Measurements from ENCODE around the gene KCNJ16. TPM values are rescaled to one million over a fixed set of nuclear protein-coding genes. Genes with fewer than 3 reads are reported as not detected.

The KCNJ16 gene
- polyA plus RNA-seq, 10 donors = 0.14 to 1.2 (median 0.46) TPM

DNA sequence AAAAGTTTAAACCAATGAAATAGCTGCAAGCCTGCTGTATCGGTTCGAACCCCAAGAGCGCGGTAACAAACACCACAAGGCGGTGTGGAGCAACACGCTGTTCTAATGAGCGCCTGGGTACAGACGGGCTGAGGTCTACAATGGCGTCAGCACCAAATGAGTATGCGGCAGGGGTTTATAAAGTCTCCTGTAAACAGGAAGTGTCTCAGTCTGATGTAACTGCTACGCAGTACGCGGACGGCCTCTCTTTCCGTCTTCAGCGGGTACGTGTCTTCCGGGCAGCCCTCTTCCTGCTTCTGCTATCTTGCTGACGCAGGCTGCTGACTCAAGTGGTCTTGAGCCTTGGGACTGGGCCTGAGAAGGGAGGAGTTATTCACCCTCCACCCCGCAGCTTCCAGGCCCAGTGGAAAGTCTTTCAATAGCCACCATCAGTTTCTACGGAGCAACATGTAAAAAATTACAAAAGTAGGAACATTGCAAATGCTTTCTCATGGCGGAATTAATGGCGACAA lies 53.8 kb downstream of the KCNJ16 start:
- DNase-seq = no peak

DNA sequence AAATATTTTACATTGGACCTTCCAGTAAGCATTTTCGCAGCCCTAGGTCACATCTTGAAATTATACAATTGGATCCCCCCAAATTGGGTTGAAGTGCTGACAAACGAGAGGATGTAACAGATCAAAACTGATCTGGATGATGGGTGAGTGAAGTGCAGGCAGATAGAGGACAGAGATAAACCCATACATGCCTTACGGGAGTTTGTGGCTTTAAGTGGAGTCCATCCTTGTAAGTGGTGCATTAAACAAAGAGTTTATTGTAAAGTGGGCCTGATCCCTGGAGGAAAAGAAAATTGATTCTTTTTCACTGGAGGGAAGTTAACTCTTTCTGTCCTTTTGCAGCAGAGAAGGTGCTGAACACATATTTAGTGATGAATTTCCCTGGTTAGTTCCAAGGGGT lies 55.3 kb downstream of the KCNJ16 start:
- DNase-seq = no peak

DNA sequence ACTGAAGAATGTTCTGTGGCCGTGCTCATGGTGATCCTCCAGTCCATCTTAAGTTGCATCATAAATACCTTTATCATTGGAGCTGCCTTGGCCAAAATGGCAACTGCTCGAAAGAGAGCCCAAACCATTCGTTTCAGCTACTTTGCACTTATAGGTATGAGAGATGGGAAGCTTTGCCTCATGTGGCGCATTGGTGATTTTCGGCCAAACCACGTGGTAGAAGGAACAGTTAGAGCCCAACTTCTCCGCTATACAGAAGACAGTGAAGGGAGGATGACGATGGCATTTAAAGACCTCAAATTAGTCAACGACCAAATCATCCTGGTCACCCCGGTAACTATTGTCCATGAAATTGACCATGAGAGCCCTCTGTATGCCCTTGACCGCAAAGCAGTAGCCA lies 57.5 kb downstream of the KCNJ16 start:
- no peak for DNase-seq

DNA sequence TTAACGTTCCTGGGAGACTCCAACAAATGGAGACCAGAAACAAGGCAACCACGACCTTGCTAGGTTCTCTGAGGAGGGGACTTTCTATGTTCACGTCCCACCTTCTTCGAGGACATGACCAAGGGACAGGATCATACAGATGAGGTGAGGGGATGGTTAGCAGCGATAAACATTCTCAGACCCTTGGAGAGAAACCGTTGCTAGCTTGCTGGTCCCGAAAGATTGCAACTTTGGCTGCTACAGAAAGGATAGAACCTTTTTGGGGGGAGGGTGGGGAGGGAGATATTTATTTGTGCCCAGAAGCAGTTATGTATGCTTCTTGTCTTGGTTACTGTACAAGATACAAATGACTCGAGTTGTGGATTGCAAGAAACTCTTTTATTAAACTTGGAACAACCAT lies 59.0 kb downstream of the KCNJ16 start:
- no peak for DNase-seq

DNA sequence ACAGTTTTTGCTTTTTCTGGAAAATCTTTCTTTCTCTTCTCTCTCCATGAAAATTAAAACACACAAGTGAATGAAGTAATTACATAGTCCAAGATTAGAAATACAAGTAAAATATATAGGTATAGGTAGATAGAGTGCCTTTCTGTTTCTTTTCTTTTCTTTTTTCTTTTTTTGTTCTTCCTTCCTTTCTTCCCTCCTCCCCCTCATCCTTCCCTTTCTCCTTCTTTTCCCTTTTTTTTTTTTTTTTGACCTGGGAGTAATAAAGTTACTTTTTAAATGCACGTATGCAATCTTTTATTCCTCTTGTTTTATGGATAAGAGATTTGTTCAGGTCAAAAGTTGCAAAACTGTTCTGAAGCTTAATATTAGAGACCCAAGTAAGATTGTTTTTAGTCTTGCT lies 59.8 kb downstream of the KCNJ16 start:
- DNase-seq = no peak

DNA sequence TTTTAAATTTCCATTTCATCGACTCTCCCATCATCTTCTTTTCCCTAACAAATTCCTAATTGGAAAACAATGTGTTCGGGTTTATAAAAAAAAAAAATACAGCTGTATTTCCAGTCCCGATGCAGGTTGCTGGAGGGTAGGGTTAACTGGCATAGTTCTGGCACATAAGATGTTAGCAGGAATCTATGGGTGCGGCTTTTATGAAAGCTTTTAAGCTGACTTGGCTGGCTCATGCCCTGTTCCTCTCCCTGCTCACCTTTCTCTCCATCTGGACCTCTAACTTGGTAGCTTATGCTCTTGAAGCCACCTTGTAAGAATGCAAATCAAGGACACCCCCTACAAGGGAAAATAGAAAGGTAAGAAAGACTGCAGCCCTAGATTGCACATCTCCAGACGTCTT lies 61.1 kb downstream of the KCNJ16 start:
- DNase-seq = no peak

DNA sequence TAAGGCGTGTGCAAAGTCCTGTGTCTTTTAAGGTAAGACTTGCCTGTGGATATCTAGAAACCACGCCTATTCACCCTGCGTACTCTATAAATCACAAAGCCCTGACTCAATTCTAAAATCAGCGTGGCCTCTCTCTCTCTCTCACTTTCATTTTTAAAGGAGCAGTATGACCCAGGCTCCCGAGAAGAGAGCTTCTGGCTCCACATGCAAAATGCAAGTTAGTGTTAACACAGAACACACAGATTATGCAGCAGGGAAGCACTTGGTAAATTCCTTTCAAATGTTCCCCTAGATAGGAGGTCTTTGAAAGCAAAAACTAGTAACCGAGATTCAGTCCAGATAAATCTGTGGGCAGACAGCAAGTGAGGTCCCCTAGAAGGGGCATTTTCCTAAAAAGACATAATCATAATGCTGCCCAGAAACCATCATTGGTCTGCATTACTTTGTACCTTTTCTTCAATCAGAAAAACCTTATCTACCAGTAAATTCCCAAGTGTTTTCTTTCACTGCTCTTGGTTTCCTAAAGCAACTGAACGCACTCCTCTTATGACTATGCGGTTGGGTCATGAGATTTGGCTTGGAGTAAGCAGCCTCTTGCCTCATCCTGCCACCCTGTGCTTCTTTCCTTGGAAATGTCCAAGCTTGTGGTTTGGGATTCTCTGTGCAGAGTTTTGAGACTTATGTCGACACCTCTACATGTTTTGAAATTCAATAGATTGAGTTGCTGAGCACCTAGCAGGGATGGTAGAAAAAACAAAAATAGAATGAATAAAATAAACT lies 62.6 kb downstream of the KCNJ16 start:
- DNase-seq = peak; percentile 42 to 61 (median 56)

DNA sequence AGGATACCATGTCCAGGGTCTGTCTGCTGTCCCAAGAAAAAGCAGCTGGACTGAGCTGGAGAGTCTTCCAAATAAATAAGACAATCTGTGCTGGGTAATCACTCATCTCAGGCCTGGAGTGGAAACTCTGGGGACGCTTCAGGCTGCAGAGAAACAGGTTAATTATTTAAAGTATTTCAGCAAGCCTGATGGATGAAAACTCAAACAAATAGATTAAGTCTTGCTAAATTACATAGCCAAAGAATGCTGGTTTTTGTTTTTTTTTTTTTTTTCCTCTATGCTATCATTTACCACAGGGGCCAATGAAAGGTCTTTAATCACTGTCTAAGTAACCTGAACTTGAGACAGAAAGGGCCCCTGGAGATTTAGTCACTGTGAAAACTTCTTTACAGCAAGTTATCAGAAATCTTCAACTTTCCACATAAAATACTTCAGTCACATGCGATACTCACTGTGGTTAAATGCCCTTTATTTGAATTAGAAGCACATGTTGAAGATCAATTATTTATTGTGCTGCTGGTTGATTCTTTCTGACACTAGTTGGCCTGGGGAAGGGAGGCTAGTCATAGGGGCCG lies 63.4 kb downstream of the KCNJ16 start:
- peak; percentile 50 to 69 (median 59) for DNase-seq

DNA sequence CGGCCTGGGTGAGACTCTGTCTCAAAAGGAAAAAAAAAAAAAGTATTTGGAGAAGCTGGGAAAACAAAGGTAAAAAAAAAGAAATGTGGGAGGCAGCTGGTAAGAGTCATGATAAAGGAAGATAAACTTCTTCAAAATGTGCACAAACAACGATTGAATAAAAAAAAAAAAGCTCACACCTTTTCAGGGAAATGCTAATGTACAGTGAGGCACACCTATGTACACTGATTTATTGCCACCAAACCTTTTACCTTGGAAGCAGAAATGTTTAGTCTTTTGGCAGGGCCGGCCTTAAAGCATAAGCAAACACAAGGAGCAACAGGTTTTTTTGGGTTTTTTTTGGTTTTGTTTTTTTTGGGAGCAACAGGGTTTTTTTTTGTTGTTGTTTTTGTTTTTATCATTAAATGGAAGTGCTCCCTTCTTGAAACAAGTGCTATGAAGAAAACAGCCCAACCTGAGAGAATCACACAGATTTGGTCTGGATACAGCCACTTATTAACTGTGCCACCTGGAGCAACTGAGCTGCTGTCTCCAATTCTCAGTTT lies 64.5 kb downstream of the KCNJ16 start:
- no peak for DNase-seq

DNA sequence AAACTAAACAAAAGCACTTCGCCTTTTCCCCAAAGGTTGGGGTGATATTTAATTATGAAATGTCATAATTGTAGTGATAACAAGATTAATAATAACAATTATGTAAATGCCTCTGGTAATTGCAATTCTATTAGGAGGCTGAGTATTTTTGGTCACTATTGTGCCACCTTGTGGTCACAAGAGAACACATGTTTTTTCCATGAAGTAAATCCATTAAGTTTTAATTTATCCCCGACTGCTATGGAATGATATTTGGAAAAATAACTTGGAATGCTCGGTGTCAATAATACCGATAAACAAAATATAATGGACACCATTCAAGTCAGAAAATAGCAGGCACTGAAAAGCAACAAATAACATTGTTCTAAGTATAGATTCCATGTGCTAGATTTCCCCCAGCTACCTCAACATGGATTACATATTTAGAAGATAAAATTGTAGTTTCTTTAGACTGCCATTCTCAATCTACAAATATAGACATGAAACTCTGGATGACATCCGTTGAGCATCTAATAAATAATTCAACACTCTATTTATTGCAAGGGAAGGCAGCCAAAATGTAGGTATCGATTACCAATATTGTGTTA lies 69.3 kb downstream of the KCNJ16 start:
- peak; percentile 29 to 62 (median 36) for DNase-seq

DNA sequence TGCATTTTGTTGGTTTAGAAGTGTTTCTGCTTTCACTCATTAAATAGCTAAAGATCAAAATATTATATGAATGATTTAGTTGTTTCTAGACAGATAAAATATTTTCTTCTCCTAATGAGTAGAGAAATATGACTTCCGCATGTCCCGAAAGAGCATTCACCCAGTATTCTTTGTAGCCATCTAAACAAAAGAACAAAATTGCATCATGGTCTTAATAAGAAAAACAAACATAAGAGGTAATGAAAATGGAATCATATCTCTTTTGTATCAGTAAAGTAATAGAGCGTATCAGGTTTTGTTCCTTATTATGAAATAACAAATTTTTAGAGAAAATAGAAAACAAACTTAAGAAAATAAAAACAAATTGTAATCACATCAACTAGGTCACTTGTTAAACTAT lies 78.2 kb downstream of the KCNJ16 start:
- no peak for DNase-seq

DNA sequence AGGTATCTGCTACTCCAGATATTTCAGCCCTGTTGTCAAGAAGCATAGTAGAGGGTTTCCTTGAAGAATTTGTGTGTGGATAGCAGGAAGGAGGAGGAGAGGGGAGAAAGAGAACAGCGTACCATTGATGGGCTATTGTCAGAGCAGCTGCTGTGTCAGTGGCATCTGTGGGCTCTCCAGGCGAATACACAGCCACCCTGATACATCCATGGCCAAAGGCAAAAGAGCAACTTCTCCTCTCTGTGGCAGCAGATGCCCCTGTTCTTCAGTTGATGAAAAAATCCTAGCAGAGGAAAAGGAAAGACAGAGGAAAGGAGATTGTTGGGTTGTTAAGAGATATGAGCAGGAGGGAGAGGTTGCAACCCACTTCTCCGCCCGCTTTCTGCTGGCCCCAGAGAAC lies 82.1 kb downstream of the KCNJ16 start:
- no peak for DNase-seq

DNA sequence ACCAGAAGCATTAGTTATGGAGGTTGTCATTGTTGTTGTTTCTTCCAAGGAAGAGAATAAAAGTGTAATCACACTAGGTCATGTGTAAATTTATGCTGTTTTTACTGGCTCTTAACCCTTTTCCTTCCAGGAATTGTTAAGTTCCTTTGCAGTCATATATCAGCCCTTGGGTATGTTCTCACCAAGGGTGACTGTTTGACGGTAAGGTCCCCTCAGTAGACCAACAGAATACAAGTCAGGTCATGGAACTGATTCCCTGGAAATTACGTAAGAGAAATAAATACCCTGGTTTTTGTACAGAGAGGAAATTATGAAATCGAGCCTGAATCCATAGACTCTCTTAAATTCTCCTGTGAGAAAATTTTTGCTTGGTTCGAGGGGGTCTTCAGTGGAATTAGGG lies 83.2 kb downstream of the KCNJ16 start:
- no peak for DNase-seq

DNA sequence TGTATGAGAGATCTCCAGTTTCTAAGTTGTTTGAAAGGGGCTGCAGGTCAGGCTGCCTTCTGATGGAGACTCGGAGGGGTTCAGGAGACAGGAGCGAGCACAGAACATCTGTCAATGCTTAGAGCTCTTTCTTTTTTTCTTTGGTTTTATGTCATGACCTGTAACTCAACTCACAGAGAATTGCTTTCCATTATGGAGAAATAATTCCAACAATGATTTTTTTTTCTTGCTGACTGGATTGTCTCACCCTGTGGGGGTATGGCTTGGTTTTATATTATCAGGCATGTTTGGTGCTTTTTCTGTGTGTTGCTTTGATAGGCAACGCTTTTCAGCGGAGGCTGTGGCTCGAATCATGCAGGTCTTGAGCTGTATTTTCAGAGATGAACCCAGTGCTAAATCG lies 83.6 kb downstream of the KCNJ16 start:
- peak in 1 of 3 donors; percentile 26 for DNase-seq

DNA sequence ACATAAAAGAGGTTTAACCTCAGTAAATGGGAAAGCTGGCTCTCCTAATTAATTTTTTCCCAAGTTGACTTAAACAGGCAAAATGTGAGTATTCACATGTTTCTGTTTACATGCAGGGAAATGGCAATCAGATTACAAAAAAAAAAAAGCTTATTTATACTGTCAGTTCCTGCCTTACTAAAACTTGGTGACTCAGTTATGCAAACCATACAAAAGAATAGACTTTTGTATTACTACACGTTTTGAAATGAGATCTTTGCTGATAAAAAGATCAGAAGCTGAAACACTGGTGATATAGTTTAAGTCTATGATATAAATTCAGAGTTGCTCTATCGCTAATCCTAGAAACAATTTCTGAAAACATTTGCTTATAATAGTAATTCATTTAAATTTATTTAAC lies 85.0 kb downstream of the KCNJ16 start:
- no peak for DNase-seq

DNA sequence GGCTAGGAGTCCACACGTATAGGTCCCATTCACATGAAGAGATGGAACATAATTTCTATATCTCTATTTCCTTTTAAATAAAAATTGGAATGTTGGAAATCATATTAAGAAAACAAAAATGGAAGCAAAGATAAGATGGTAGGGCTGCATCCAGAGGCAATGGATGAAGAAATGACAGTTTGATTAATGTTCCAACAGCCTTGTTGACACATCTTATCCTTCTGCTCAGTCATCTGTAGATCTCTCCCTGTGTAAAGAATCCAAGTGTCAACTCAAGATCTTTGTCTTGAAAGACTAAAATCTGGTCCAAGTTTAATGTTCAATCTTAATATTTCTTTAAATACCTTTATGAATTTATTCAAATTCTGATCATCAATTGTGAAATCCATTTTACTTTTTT lies 86.5 kb downstream of the KCNJ16 start:
- DNase-seq = no peak

DNA sequence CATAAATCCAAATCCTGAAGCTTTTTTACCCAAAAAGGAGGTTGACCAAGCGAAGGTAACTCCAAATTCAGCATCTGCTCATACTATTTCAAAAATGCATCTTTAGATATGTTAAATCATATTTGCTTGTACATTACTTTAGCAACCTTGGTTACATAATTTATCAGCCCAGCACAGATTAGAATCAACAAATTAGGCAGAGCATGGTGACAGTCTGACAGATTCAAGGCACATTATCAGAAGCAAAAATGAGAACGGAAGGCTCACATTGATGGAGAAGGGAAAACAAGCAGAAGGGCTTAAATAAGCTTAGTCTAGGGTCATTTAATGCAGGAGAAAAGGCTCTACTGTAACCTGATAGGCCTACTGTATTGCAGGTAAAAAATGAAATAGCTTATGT lies 90.4 kb downstream of the KCNJ16 start:
- no peak for DNase-seq

DNA sequence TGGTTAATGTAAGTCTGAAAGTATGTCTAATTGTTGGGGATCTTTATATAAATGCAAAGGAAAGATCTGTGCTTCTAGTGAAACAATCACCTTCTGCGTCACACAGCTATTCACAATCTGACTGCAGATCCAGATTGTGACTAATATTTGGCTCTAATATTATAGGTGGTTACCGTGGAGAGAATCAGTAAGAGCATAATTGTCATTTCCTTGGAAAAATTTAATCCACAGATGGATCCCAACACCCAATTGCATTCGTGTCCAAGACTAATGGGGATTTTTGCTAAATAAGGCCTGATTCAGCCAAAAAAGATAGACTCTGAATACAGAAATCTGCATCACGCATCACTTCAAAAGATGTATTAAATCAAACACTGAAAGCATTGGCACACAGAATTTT lies 91.6 kb downstream of the KCNJ16 start:
- DNase-seq = no peak

DNA sequence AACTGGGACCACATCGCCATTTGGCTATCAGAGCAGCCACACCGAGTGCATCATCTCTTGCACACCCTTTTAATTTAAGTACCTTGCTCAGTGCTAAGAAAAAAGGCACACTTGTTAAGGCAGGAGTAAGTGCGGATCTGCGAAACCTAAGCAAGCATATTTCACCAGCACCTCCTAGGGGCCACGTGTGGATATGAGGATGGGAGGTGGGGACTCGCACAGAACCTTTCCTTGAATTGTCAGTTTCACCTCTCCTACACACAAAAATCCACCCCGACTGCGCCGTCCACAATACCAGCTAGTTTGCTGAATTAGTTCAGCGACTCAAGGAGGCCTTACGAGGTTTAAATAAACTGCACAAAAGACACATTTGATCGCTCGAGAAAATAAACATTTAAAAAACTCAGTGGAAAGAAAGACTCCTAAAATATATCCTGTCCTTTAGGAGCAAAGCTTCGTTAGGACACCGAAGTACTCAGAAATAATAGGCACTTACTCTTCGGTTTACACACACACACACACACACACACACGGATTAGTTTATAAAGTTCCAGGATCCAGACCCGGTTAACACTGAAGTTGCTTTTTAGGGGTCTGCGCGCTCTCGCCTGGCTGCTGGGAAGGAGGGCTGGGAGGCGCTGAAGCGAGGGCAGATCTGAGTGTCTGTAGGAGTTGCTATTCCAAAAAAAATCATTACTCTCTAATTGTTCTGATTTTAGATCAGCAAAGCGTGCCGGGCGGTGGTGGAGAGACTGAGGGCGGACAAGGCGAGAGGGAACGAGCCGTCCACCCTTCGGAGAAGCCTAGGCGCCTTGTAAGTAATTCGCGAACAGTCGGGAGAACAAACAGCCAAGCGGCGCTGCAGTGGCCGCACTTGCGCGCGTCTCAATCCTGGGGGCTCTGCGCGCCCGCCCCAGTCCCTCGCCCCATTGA lies 93.3 kb downstream of the KCNJ16 start:
- DNase-seq = peak; percentile 66 to 84 (median 70)

DNA sequence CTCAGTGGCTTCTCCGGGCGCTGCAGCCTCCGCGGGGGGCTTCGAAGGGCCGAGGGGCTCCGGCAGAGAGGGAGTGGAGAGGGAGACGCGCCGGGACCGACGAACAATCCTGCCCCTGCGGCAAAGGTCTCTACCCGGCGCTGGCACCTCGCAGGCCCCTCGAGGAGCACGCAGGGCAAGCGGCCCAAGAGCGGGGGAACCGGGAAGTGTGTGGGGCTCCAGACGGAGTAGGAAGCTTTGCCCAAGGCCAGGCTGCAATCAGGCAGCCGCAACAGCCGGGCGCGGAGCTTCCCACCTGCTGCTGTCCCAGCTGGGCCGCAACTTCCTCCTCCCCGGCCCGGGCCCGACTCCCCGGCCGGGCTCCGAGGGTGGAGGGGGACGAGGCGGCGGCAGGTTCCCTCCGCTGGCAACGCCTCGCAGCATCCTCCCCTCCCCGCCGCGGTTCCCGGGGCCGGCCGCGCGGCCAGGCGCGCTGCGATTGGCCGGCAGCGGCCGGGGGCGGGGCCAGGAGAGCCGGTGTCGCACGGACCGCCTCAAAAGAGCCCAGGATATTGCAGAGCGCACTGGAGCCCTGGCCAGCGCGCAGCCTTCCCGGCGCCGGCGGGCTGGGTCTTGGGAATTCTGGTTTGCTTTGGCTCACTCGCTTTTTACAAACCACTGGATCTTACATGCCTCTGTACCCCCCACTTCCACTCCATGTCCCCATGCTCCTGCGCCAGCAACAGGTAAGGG lies 94.1 kb downstream of the KCNJ16 start, which contains the start of gene KCNJ2:
Gene KCNJ2, plus strand, starts transcription at position 556 of the 732 bp plus-strand sequence. CDS start 5,508 bp downstream, outside the sequence.
- DNase-seq = peak; percentile 83 to 94 (median 91)

Data from muscle of back (tissue), 11 donors.